ENCODE measurements around the gene KIFC3. TPM values are rescaled to one million over a fixed set of nuclear protein-coding genes. Genes with fewer than 3 reads are reported as not detected.

KIFC3 gene
- total and polyA plus RNA-seq, 2 of the 13 experiments (the other 11 are each of a cell fraction or from before 2014, with no cell fraction given), result 42.1 to 45.3 TPM

- TF ChIP-seq PHF8 (CRISPR knock-in tag; IDR thresholded peaks at IDR 0.05), result peak; percentile 55
- peak; percentile 18; the same call in 1 of the 2 replicates for TF ChIP-seq ARHGAP35 (CRISPR knock-in tag; IDR thresholded peaks at IDR 0.05; ENCODE audit: borderline replicate concordance)
- peak; percentile 48; the same call in 1 of the 2 replicates for TF ChIP-seq ISL2 (CRISPR knock-in tag; IDR thresholded peaks at IDR 0.05)
- peak; percentile 61; the same call in 1 of the 2 replicates for TF ChIP-seq ETV5 (CRISPR knock-in tag; IDR thresholded peaks at IDR 0.05; ENCODE audit: borderline replicate concordance)
- TF ChIP-seq RBFOX2 (IDR thresholded peaks at IDR 0.05; ENCODE audit: low read depth, low read length), result peak; percentile 74
- peak; percentile 17; the same call in 1 of the 2 replicates for TF ChIP-seq IRF2 (CRISPR knock-in tag; IDR thresholded peaks at IDR 0.05)
- no peak for TF ChIP-seq HNF4G (IDR thresholded peaks at IDR 0.05; ENCODE audit: borderline replicate concordance, low read depth, low read length)
- TF ChIP-seq HNF4G (CRISPR knock-in tag; IDR thresholded peaks at IDR 0.05; ENCODE audit: borderline replicate concordance, low read depth), result no peak; the same call in 1 of the 2 replicates
- TF ChIP-seq ZSCAN25 (CRISPR knock-in tag; IDR thresholded peaks at IDR 0.05), result no peak
- no peak for TF ChIP-seq ZNF230 (CRISPR knock-in tag; IDR thresholded peaks at IDR 0.05)
- peak; percentile 94 for TF ChIP-seq SKI (IDR thresholded peaks at IDR 0.05; ENCODE audit: partially characterized antibody)
- TF ChIP-seq PBX2 (CRISPR knock-in tag; IDR thresholded peaks at IDR 0.05), result no peak
- TF ChIP-seq TBX2 (CRISPR knock-in tag; IDR thresholded peaks at IDR 0.05; ENCODE audit: borderline replicate concordance), result peak; percentile 72
- TF ChIP-seq FOXJ3 (CRISPR knock-in tag; IDR thresholded peaks at IDR 0.05; ENCODE audit: borderline replicate concordance), result no peak; the same call in 1 of the 2 replicates
- TF ChIP-seq CREB1 (IDR thresholded peaks at IDR 0.05), result no peak
- no peak for TF ChIP-seq CREB1 (CRISPR knock-in tag; IDR thresholded peaks at IDR 0.05)
- peak; percentile 6 for TF ChIP-seq YY1 (IDR thresholded peaks at IDR 0.05; ENCODE audit: insufficient read depth, insufficient replicate concordance, low read depth, low read length)
- no peak; the same call in 1 of the 2 replicates for TF ChIP-seq ZNF44 (CRISPR knock-in tag; IDR thresholded peaks at IDR 0.05)
- TF ChIP-seq ZNF256 (CRISPR knock-in tag; conservative IDR thresholded peaks at IDR 0.05), result no peak
- TF ChIP-seq, protein P1, sequence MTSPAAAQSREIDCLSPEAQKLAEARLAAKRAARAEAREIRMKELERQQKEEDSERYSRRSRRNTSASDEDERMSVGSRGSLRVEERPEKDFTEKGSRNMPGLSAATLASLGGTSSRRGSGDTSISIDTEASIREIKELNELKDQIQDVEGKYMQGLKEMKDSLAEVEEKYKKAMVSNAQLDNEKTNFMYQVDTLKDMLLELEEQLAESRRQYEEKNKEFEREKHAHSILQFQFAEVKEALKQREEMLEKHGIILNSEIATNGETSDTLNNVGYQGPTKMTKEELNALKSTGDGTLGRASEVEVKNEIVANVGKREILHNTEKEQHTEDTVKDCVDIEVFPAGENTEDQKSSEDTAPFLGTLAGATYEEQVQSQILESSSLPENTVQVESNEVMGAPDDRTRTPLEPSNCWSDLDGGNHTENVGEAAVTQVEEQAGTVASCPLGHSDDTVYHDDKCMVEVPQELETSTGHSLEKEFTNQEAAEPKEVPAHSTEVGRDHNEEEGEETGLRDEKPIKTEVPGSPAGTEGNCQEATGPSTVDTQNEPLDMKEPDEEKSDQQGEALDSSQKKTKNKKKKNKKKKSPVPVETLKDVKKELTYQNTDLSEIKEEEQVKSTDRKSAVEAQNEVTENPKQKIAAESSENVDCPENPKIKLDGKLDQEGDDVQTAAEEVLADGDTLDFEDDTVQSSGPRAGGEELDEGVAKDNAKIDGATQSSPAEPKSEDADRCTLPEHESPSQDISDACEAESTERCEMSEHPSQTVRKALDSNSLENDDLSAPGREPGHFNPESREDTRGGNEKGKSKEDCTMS (CRISPR knock-in tag; conservative IDR thresholded peaks at IDR 0.05), result no peak
- TF ChIP-seq GMEB2 (CRISPR knock-in tag; IDR thresholded peaks at IDR 0.05; ENCODE audit: low read depth), result no peak
Observed at GRCh38 chr16:57797526-57798266, 4.6 kb downstream of the KIFC3 start (continued).

Measured in HepG2 (cell line).